ENCODE results near the gene HBQ1. TPM values are rescaled to one million over a fixed set of nuclear protein-coding genes. Genes with fewer than 3 reads are reported as not detected.
A peak's percentile ranks its signal among the peaks of the same experiment; 100 is the strongest.

The HBQ1 gene
- total and polyA plus RNA-seq, 4 donors: 50.9 TPM; not detected in 3

DNA sequence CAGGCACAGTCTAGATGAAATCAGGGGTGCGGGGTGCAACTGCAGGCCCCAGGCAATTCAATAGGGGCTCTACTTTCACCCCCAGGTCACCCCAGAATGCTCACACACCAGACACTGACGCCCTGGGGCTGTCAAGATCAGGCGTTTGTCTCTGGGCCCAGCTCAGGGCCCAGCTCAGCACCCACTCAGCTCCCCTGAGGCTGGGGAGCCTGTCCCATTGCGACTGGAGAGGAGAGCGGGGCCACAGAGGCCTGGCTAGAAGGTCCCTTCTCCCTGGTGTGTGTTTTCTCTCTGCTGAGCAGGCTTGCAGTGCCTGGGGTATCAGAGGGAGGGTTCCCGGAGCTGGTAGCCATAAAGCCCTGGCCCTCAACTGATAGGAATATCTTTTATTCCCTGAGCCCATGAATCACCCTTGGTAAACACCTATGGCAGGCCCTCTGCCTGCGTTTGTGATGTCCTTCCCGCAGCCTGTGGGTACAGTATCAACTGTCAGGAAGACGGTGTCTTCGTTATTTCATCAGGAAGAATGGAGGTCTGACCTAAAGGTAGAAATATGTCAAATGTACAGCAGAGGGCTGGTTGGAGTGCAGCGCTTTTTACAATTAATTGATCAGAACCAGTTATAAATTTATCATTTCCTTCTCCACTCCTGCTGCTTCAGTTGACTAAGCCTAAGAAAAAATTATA lies 2.1 kb upstream of the HBQ1 start:
- Histone ChIP-seq H3K9me3 (ENCODE audit: control insufficient read depth in 4 of 4, low read length in 3 of 4) (no peaks in the 10 kb centered on the region), H3K4me3 (ENCODE audit: low read depth in 1 of 3, low read length in 3 of 3) (no peak overlapping the region), H3K27me3 (ENCODE audit: control insufficient read depth in 4 of 4, insufficient read depth in 4 of 4, low read length in 3 of 4) (peaks cover 3 to 15% (median 8%) of the 10 kb centered on the region in 4 donors), H3K9ac (ENCODE audit: low read depth in 1 of 2, low read length in 2 of 2) (no peak overlapping the region), H3K4me1 (ENCODE audit: control insufficient read depth in 4 of 4, insufficient read depth in 4 of 4, low read length in 3 of 4) (peaks cover 5 to 13% (median 12%) of the 10 kb centered on the region in 4 donors), H3K36me3 (ENCODE audit: control insufficient read depth in 4 of 4, insufficient read depth in 3 of 4, low read depth in 1 of 4, low read length in 3 of 4) (no peaks in the 10 kb centered on the region), H3K27ac (ENCODE audit: low read depth in 1 of 2, low read length in 2 of 2) (no peak overlapping the region)
- WGBS: 50% methylated on average over 11 of the region's 11 CpGs
- TF ChIP-seq, protein P1, sequence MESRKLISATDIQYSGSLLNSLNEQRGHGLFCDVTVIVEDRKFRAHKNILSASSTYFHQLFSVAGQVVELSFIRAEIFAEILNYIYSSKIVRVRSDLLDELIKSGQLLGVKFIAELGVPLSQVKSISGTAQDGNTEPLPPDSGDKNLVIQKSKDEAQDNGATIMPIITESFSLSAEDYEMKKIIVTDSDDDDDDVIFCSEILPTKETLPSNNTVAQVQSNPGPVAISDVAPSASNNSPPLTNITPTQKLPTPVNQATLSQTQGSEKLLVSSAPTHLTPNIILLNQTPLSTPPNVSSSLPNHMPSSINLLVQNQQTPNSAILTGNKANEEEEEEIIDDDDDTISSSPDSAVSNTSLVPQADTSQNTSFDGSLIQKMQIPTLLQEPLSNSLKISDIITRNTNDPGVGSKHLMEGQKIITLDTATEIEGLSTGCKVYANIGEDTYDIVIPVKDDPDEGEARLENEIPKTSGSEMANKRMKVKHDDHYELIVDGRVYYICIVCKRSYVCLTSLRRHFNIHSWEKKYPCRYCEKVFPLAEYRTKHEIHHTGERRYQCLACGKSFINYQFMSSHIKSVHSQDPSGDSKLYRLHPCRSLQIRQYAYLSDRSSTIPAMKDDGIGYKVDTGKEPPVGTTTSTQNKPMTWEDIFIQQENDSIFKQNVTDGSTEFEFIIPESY (IDR thresholded peaks at IDR 0.05): no peak
- TF ChIP-seq, protein P2, sequence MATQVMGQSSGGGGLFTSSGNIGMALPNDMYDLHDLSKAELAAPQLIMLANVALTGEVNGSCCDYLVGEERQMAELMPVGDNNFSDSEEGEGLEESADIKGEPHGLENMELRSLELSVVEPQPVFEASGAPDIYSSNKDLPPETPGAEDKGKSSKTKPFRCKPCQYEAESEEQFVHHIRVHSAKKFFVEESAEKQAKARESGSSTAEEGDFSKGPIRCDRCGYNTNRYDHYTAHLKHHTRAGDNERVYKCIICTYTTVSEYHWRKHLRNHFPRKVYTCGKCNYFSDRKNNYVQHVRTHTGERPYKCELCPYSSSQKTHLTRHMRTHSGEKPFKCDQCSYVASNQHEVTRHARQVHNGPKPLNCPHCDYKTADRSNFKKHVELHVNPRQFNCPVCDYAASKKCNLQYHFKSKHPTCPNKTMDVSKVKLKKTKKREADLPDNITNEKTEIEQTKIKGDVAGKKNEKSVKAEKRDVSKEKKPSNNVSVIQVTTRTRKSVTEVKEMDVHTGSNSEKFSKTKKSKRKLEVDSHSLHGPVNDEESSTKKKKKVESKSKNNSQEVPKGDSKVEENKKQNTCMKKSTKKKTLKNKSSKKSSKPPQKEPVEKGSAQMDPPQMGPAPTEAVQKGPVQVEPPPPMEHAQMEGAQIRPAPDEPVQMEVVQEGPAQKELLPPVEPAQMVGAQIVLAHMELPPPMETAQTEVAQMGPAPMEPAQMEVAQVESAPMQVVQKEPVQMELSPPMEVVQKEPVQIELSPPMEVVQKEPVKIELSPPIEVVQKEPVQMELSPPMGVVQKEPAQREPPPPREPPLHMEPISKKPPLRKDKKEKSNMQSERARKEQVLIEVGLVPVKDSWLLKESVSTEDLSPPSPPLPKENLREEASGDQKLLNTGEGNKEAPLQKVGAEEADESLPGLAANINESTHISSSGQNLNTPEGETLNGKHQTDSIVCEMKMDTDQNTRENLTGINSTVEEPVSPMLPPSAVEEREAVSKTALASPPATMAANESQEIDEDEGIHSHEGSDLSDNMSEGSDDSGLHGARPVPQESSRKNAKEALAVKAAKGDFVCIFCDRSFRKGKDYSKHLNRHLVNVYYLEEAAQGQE (IDR thresholded peaks at IDR 0.05): no peak
- no peak for TF ChIP-seq TAF1 (conservative IDR thresholded peaks at IDR 0.05)
- TF ChIP-seq JUND (IDR thresholded peaks at IDR 0.05): no peak
- no peak for TF ChIP-seq HNF4A (conservative IDR thresholded peaks at IDR 0.05)
- TF ChIP-seq, protein P3, sequence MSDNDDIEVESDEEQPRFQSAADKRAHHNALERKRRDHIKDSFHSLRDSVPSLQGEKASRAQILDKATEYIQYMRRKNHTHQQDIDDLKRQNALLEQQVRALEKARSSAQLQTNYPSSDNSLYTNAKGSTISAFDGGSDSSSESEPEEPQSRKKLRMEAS (IDR thresholded peaks at IDR 0.05): no peak
- no peak for TF ChIP-seq FOXA2 (IDR thresholded peaks at IDR 0.05)
- DNase-seq (ENCODE audit: low spot score): peak; percentile 81

GRCh38 chr16:178668-179015 lies 1.6 kb upstream of the HBQ1 start:
- H3K27ac ChIP-seq (ENCODE audit: low read depth in 1 of 2, low read length in 2 of 2): no peak overlapping the region
- H3K4me3 ChIP-seq (ENCODE audit: low read depth in 1 of 3, low read length in 3 of 3): no peak overlapping the region
- no peak overlapping the region for H3K9ac ChIP-seq (ENCODE audit: low read depth in 1 of 2, low read length in 2 of 2)
- TF ChIP-seq YY1 (IDR thresholded peaks at IDR 0.05): no peak
- no peak for TF ChIP-seq HNF4A (conservative IDR thresholded peaks at IDR 0.05)
- no peak for TF ChIP-seq CTCF (IDR thresholded peaks at IDR 0.05; ENCODE audit: low read depth, low read length, missing input control)
- TF ChIP-seq RXRA (IDR thresholded peaks at IDR 0.05): no peak
- TF ChIP-seq TAF1 (conservative IDR thresholded peaks at IDR 0.05): no peak
- no peak for TF ChIP-seq FOXA1 (IDR thresholded peaks at IDR 0.05)
- TF ChIP-seq, protein P2 (IDR thresholded peaks at IDR 0.05): no peak
- TF ChIP-seq SP1 (IDR thresholded peaks at IDR 0.05): no peak
- TF ChIP-seq, protein P1 (IDR thresholded peaks at IDR 0.05): no peak
- no peak for TF ChIP-seq ATF3 (IDR thresholded peaks at IDR 0.05)
- DNase-seq (ENCODE audit: low spot score): peak; percentile 65
- 76% methylated on average over 11 of the region's 11 CpGs for WGBS
- H3K27me3 ChIP-seq (ENCODE audit: control insufficient read depth in 4 of 4, insufficient read depth in 4 of 4, low read length in 3 of 4): peaks cover 3 to 15% (median 8%) of the 10 kb centered on the region in 4 donors
- no peaks in the 10 kb centered on the region for H3K9me3 ChIP-seq (ENCODE audit: control insufficient read depth in 4 of 4, low read length in 3 of 4)
- H3K36me3 ChIP-seq (ENCODE audit: control insufficient read depth in 4 of 4, insufficient read depth in 3 of 4, low read depth in 1 of 4, low read length in 3 of 4): no peaks in the 10 kb centered on the region
- H3K4me1 ChIP-seq (ENCODE audit: control insufficient read depth in 4 of 4, insufficient read depth in 4 of 4, low read length in 3 of 4): peaks cover 5 to 13% (median 12%) of the 10 kb centered on the region in 4 donors

Measured in liver (tissue), 9 donors.